ENCODE results near the gene ENTPD6.

Gene ENTPD6

DNA sequence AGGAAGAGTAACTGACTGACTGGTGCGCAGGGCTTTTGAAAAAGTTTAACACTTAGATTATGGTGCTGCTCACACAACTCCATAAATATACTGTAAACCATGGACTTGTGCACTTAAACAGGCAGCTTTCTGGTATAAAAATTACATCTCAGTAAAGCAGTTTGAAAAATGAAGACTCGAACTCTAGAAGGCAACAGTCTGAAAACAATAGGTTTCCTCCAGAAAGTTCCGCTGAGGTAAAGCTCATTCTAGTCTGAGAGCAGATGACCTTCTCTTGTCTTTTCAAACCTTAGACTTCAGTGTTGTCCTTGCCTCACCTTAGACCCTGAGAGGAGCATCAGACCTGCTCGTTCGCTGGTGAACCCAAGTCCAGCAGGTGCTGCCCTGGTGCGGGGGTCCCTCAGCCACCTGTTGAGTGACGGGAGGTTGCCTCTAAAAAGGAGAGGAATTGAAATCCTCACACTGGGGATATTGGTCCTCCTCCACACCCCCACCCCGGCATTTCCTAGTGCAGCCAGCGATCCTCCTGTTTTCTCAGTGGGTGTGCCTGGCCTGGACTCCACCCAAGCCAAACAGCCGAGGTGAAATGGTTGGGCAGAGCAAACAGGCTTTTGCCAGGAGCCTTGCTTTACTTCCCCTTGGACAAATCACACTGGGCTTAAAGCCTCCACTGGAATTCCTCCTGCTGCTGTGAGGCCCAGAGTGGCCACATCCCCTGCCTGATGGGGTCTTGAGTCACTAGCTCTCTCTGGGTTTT is 37.7 kb downstream of the ENTPD6 start:
- TF ChIP-seq GATA3 (IDR thresholded peaks at IDR 0.05; ENCODE audit: low read depth, low read length) (no peak), GATA2 (IDR thresholded peaks at IDR 0.05; ENCODE audit: low read depth, low read length) (no peak)

DNA sequence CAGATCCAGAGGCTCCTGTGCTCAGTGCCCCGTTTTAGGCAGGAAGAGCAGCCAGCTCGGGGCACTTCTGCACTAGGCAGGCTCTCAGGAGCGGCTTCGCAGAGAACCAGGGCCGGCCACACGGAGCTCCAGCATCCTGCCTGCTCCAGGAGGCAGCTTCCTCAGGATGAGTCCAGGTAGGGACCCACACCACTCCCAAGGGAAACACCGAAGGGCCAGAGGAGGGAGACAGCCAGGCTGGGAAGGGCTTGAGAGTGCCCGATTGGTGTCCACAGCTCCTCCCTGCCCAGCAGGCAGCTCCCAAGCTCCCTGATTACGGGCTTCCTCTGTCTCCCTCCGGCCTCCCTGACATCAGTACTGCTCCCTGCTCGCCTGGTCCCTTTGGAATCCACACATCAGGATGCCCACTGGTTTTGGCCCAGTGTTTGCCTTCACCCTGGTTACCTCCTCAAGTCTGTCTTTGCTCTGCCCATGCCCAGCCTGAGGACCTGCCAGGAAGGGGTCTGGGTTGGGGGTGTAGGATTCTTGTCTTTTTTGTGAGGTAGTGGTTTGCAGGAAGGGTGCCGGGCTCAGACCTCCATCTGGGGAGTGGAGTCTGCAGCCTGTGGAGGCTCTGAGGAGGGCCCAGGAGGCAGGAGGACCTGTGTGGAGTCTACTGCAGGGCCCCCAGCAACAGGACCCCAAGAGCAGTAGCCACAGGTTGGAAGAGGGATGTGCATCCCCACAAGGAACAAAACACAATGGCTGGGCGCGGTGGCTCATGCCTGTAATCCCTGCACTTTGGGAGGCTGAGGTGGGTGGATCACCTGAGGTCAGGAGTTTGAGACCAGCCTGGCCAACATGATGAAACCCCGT is 41.2 kb downstream of the ENTPD6 start:
- TF ChIP-seq GATA2 (IDR thresholded peaks at IDR 0.05; ENCODE audit: low read depth, low read length) (no peak), GATA3 (IDR thresholded peaks at IDR 0.05; ENCODE audit: low read depth, low read length) (no peak)

DNA sequence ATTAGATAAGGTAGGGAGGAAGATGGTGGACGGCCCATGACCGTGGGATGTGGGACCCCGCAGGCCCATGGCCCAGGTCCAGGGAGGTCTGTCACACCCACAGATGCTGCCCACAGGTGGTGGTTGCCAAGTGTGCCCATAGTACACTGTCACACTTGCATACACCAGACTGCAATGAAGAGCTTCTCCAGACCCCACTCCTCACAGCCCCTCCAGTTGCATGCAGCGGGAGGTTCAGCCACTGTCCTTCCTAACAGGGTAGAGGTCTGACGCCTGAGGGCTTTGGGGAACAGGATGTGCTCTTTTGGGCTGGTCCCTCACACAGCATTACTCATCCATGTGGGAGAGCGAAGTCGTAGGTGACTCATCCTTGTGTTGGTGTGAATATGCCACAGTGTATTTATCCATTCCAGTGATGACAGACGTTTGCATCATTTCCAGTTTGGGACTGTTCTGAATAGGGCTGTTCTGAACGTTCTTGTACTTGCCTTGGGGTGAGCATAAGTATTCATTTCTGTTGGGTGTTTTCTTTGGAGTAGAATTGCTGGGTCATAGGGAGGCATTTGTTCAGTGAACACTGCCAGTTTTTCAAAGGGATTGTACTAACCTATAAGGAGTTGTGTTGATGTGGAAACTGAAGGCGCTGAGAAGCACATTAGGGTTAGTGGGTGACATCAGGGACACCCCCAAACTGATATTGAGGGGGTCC is 42.3 kb downstream of the ENTPD6 start:
- no peak for TF ChIP-seq GATA3 (IDR thresholded peaks at IDR 0.05; ENCODE audit: low read depth, low read length)
- TF ChIP-seq GATA2 (IDR thresholded peaks at IDR 0.05; ENCODE audit: low read depth, low read length), result no peak

DNA sequence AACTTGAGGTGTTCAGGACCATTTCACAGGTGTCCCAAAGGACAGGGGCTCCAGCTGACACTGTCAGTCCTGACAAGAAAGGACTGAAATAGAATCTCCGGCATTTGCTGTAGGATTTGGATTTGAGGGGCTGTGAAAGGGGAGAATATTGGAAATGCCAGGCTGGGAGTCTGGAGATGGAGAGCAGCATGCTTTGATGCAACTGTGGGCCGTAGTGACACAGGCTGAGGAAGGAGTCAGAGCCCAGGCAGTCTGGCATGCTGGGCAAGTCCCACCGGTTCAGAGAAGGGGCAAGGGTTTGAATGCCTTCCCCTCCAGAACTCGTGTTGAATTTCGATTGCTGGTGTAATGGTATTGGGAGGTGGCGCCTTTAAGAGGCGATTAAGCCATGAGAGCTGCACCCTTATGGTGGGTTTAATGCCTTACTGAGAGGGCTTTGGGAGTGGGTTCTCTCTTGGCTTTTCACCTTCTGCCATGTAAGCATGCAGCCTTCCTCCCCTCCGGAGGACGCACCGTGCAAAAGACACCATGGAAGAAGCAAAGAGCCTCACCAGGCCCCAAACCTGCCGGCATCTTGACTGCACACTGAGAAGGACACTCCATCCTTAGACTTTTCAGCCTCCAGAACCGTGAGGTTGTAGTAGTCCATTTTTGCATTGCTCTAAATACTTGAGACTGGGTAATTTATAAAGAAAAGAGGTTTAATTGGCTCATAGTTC is 43.0 kb downstream of the ENTPD6 start:
- TF ChIP-seq GATA3 (IDR thresholded peaks at IDR 0.05; ENCODE audit: low read depth, low read length) (no peak), GATA2 (IDR thresholded peaks at IDR 0.05; ENCODE audit: low read depth, low read length) (no peak)

DNA sequence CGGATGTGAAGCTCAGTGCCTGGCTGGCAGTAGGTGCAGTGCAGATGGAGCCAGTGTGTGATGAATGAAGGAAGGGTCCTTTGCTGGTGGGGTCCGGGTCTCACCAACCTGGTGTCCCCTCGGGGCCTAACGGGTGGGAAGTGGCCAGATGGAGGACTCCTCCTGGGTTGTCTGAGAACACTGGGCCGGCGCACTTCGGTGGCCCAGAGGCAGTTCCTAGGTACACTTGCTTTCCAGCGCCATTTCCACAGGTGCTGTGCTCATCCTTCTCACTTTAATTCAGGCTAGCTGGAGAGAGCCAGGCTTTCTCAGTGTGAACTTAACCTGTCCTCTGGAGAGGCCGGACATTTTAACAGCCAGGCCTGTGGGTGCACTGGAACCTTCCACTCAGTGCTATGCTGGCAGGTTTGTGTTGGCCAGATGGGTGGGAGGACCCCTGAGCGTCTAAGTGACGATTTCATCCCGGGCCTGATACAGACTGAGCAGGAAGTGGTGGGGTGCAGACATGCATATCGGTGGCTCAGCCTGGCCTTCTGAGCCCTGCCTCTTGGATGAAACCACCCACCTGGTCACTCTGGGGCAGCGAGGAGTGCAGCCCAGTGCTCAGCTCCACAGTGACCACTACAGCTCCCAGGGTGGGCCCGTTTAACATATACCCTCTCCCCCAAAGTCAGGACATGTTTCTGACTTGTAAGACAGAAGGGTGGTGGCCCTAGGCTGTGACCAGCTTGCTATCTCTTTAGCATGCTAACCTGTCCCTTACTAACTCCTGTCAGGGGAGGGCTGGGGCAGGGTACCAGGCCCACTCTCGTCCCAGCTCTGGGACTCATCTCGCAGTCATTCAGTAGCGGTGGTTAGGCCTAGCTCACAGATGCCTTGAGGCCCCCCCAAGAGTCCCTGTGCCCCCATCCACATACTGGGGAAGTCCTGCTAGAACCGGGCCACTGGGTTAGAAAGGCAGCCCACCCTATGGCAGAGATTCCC is 44.2 kb downstream of the ENTPD6 start:
- TF ChIP-seq GATA2 (IDR thresholded peaks at IDR 0.05; ENCODE audit: low read depth, low read length) (no peak), GATA3 (IDR thresholded peaks at IDR 0.05; ENCODE audit: low read depth, low read length) (no peak)

DNA sequence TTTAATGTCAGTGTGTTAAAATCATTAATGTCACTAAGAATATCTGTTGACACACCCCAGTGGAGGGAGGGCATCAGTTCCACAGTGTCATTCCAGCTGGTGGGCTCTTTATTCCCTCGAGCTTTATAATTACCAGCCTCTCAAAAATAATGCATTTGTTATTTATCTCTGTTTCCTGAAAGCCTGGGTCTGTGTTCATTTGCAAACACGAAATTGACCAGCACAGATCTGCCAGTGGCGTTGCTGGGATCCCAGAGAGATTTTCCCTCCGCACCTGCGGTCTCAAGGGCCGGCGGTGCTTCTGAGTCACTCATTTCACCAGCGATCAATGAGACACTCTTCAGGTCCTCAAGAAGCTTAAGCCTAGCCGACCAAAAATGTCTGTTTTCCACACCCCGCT is 46.7 kb downstream of the ENTPD6 start:
- TF ChIP-seq GATA3 (IDR thresholded peaks at IDR 0.05; ENCODE audit: low read depth, low read length), result no peak
- TF ChIP-seq GATA2 (IDR thresholded peaks at IDR 0.05; ENCODE audit: low read depth, low read length), result no peak

DNA sequence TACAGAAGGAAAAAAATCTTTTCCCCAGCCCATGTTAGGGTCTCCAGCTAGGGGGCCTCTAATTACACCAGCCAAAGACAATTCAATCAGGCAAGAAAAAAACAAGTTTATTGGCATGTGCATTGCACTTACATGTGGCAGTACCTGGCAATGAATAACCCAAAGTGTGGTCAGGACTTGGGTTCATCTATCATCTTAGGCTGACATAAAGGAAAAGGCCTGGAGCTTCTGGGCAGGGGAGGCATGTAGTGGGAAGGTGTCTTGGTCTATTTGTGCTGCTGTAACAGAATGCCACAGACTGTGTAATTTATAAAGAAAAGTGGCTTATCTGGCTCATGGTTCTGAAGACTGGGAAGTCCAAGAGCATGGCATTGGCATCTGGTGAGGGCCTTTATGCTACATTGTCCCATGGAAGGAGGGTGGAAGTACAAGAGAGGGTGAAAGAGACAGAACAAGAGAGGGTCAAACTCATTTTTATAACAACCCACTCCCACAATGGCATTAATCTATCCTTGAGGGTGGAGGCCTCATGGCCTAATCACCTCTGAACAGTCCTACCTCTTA is 48.0 kb downstream of the ENTPD6 start:
- TF ChIP-seq GATA2 (IDR thresholded peaks at IDR 0.05; ENCODE audit: low read depth, low read length), result no peak
- no peak for TF ChIP-seq GATA3 (IDR thresholded peaks at IDR 0.05; ENCODE audit: low read depth, low read length)

DNA sequence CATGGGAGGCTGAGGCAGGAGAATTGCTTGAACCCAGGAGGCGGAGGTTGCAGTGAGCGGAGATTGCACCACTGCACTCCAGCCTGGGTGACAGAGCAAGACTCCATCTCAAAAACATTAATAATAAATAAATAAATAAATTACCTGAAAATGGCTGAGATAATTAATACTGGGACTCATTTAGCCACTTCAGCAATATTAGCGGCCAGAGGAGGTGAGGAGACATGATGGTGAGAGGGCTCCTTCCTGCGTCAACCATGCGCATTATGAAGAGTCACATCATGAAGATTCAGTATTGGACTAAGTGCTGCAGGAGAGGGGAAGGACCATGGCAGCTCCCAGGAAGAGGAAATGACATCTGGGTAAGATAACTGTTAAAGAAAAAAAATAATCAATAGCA is 49.5 kb downstream of the ENTPD6 start:
- TF ChIP-seq GATA2 (IDR thresholded peaks at IDR 0.05; ENCODE audit: low read depth, low read length) (no peak), GATA3 (IDR thresholded peaks at IDR 0.05; ENCODE audit: low read depth, low read length) (no peak)

DNA sequence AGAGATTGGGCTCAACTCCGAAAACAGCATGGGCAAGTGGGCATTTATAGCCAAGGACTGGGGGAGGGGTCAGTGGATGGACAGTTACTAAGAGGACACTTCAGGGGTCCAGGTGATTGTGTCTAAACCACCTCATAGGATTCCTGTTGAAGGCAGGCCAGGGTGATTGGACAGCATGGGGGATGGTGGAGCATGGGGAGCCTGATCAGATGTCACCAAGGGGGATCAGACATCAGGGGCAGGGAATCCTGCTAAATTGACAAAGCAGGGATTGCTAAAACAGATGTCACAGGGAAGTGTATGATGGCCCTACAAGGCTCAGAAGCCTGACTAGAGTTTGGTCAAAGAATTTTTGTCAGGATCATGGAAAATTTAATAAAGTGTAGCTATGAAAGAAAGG is 49.9 kb downstream of the ENTPD6 start:
- no peak for TF ChIP-seq GATA3 (IDR thresholded peaks at IDR 0.05; ENCODE audit: low read depth, low read length)
- TF ChIP-seq GATA2 (IDR thresholded peaks at IDR 0.05; ENCODE audit: low read depth, low read length), result no peak

DNA sequence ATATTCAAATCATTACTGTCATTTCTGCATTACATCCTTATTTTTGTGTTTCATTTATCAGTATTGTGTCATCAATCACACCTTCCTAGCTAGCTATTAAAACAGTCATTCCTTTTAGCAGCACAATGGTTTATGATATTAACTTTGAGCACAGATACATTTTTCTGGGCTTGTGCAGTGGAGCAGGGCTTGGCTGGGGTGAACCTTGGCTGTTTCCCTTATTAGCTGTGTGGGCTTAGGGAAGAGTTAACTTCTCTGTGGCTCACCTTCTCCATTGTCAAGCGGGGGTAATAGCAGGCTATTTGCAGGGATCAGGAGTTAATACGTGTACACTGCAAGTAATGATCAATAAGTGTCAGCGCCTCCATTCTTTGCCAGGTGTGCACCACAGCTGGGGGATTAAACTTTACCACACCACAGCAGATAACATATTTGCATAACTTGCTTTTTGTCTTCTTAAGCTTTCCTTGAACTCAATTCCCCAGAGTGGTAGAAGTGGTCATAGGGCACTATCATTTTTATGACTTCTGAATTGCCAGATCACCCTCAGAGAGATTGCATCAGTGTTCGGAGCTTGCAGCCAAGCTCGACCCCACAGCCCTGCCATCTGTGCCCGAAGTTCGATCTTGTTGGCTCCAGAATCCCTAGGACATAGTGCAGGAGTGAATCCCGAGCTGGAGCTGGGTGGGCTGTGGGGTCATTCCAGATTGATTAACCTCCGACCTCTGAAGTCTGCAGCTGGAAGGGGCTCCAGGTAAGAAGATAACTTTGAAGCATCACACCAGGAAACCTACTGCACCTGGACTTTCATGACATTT is 50.9 kb downstream of the ENTPD6 start:
- TF ChIP-seq GATA3 (IDR thresholded peaks at IDR 0.05; ENCODE audit: low read depth, low read length) (no peak), GATA2 (IDR thresholded peaks at IDR 0.05; ENCODE audit: low read depth, low read length) (peak; percentile 83)

DNA sequence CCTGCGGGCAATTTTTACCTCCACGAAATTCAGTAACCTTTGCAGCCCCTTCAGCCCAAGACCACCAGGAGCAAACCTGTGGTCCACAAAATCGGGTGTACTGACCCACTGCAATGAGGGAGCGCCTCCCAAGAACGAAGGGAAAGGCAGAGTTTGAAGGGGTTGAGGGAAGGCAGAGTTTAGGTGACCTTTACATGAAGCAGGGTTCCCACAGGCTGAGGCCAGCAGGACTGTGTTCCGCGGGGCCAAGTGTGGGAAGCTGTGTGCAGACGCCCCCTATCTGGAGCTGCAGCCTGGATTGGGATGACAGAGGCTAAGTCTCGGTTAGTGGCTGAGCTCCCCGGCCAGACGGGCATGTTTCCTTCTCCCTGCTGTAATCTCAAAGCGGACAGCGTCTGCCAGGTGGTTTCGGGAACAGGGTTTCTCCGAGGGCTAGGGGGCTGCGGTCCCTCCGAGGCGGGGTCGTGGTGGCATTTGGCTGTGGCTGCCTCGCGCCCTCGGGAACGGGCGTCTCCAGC is 51.5 kb downstream of the ENTPD6 start:
- TF ChIP-seq GATA3 (IDR thresholded peaks at IDR 0.05; ENCODE audit: low read depth, low read length), result no peak
- TF ChIP-seq GATA2 (IDR thresholded peaks at IDR 0.05; ENCODE audit: low read depth, low read length), result no peak
